MCF 10A (cell line): ENCODE results near the gene CCDC158. TPM values are rescaled to one million over a fixed set of nuclear protein-coding genes. Genes with fewer than 3 reads are reported as not detected.

Experiments used
- BruUV-seq: library from RNA; stranded (reverse); fragments of 400-500 nt; replicated peaks from 2 replicates; lab custom pipeline; 2021; lab: Mats Ljungman, UMichigan
- CTCF ChIA-PET: fragments of 300-600 bp; sonication (Branson Sonifier 250); formaldehyde crosslinking; extraction: SDS; loops from one replicate; lab custom pipeline; 2021; ENCODE audit warnings: antibody characterized with exemption, inconsistent platforms; lab: Yijun Ruan, JAX
- POLR2A ChIA-PET: fragments of 300-600, 350-650 bp; sonication (Branson Sonifier 250); formaldehyde crosslinking; extraction: SDS; loops from one replicate; lab custom pipeline; 2020; ENCODE audit warnings: antibody characterized with exemption, inconsistent platforms; lab: Yijun Ruan, JAX
- DNase-seq: peaks from one replicate; pipeline ENCODE4 v3.0.0-alpha.2; 2018; ENCODE audit not compliant: unreplicated experiment
- H3K27ac Mint-ChIP-seq: one replicate; pipeline ENCODE4 v1.8.0; 2022; ENCODE audit warnings: mild to moderate bottlenecking, low read depth, mixed read lengths; ENCODE audit not compliant: unreplicated experiment
- H3K27me3 Mint-ChIP-seq: one replicate; pipeline ENCODE4 v1.8.0; 2022; ENCODE audit warnings: mixed read lengths; ENCODE audit not compliant: insufficient read depth, unreplicated experiment
- H3K36me3 Mint-ChIP-seq: one replicate; pipeline ENCODE4 v1.8.0; 2022; ENCODE audit warnings: mild to moderate bottlenecking, moderate library complexity, mixed read lengths; ENCODE audit not compliant: insufficient read depth, unreplicated experiment
- H3K4me1 Mint-ChIP-seq: one replicate; pipeline ENCODE4 v1.8.0; 2022; ENCODE audit warnings: mixed read lengths; ENCODE audit not compliant: insufficient read depth, unreplicated experiment
- H3K4me3 Mint-ChIP-seq: one replicate; pipeline ENCODE4 v1.8.0; 2022; ENCODE audit warnings: mild to moderate bottlenecking, moderate library complexity, mixed read lengths; ENCODE audit not compliant: unreplicated experiment
- H3K9me3 Mint-ChIP-seq: one replicate; pipeline ENCODE4 v1.8.0; 2022; ENCODE audit warnings: mixed read lengths; ENCODE audit not compliant: unreplicated experiment
- intact Hi-C: fragments of 100-400 bp; cut with micrococcal nuclease; formaldehyde crosslinking; loops from 2 replicates; pipeline ENCODE4 v1.14.1; 2022
- total RNA-seq: library from RNA; stranded (reverse); gene quantifications from 2 replicates; pipeline ENCODE4 v1.2.3, GENCODE V29; 2022
- TF ChIP-seq, protein P1 (sequence below): fragments of 200-600 bp; IDR thresholded peaks from one replicate; pipeline ENCODE4 v1.8.0; 2022; ENCODE audit warnings: antibody characterized with exemption, mild to moderate bottlenecking; ENCODE audit not compliant: unreplicated experiment

Gene CCDC158
- total RNA-seq, 1 experiment from 2014 or later: not detected

DNA sequence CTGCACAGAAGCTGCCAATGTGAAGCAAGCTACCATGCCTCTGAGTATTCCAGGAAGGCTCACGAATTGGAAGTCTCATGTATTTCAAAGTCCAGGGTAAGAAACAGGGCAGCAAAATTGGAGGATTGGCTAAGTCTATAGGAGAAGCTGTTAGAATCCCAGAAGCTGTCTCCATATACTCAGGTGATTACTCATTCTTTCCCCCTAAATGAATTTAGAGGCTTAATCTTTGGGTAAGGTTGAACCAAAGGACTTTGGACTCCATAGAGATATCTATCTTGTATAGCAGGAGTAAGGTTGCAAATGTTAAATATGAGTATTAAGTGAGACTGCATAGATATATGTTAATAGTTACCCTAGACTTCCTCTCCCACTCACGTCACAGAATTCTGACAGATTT, 78.1 kb downstream of the CCDC158 start:
- POLR2A ChIA-PET: interaction anchor here (1.1 kb wide), 1 partner anchor 35 kb away, joined by 3 read pairs; no protein-coding TSS in a partner anchor
- CTCF ChIA-PET: interaction anchor here (0.5 to 1.6 kb wide), 3 partner anchors 30 to 309 kb away, joined by 3 to 4 read pairs (median 3); partner anchors contain the start of gene STBD1
- TF ChIP-seq, protein P1, sequence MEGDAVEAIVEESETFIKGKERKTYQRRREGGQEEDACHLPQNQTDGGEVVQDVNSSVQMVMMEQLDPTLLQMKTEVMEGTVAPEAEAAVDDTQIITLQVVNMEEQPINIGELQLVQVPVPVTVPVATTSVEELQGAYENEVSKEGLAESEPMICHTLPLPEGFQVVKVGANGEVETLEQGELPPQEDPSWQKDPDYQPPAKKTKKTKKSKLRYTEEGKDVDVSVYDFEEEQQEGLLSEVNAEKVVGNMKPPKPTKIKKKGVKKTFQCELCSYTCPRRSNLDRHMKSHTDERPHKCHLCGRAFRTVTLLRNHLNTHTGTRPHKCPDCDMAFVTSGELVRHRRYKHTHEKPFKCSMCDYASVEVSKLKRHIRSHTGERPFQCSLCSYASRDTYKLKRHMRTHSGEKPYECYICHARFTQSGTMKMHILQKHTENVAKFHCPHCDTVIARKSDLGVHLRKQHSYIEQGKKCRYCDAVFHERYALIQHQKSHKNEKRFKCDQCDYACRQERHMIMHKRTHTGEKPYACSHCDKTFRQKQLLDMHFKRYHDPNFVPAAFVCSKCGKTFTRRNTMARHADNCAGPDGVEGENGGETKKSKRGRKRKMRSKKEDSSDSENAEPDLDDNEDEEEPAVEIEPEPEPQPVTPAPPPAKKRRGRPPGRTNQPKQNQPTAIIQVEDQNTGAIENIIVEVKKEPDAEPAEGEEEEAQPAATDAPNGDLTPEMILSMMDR: no peak
- no peak for DNase-seq
- Mint-ChIP-seq H3K36me3 (no peaks in the 10 kb centered on the region), H3K27ac (no peak overlapping the region), H3K4me3 (no peak overlapping the region), H3K4me1 (no peaks in the 10 kb centered on the region), H3K9me3 (no peaks in the 10 kb centered on the region), H3K27me3 (no peaks in the 10 kb centered on the region)
- intact Hi-C loops: no loop called here
- BruUV-seq: no TSS peak

DNA sequence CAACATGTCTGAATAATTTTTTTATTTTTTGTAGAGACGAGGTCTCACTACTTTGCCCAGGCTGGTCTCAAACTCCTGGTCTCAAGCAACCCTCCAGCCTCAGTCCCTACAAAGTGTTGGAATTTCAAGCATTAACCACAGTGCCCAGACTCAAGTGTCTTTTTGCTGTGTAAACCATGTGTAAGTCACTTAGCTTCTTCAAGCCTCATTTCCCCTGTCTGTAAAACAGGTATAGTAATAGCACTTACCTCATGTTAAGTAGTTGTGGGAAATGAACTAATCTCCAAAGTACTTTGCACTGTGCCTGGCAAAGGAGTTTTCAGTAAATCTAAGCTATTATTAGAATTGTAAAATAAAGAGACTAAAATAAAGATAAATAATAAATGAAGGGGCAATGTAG, 78.8 kb downstream of the CCDC158 start:
- CTCF ChIA-PET: interaction anchor here (0.5 to 1.6 kb wide), 2 partner anchors 36 to 308 kb away, joined by 3 read pairs; partner anchors contain the start of gene STBD1
- BruUV-seq: no TSS peak
- no peak overlapping the region for H3K27ac Mint-ChIP-seq

DNA sequence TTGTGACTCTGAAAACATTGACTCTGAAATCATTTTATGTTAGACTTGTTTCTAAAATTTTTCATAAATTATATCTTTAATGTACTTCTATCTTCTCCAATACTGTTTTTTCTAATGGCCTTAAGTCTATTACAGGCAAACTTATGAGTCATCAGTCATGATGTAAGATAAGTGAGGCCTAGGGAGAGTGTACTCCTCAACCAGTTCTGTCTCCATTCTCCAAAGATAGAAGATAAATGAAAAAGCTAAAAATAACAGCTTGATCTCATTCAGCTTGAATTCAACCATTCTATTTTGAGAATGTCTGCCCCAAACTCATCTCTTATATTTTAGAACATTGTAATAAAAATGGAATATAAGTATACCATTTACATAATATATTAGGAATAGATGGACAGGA, 79.9 kb downstream of the CCDC158 start:
- DNase-seq: peak; percentile 53

More for the DNA sequence above, 78.8 kb downstream of the CCDC158 start:
- DNase-seq: no peak
- Mint-ChIP-seq H3K36me3 (no peaks in the 10 kb centered on the region), H3K4me1 (no peaks in the 10 kb centered on the region), H3K9me3 (no peaks in the 10 kb centered on the region), H3K27me3 (no peaks in the 10 kb centered on the region), H3K4me3 (no peak overlapping the region)
- intact Hi-C loops: no loop called here
- TF ChIP-seq, protein P1: no peak
- POLR2A ChIA-PET: interaction anchor here (1.1 kb wide), 1 partner anchor 34 kb away, joined by 3 read pairs; no protein-coding TSS in a partner anchor

DNA sequence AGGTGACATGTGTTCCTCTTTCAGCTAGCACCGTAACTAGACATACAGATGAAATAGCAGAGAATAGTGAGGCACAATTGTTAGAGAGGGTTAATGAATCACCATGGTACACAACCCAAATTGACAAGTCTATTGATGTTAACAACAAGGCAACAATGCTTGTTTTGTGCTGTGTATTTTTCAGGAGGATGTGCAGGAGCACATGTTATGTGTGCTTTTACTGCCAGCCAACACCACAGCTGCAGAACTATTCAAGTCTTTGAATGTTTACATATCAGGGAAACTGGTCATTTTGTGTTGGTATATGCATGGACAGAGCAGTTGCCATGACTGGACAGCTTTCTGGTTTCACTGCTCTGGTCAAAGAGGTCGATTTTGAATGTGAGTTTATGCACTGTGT, 81.6 kb downstream of the CCDC158 start:
- Mint-ChIP-seq H3K4me1 (no peaks in the 10 kb centered on the region), H3K36me3 (no peaks in the 10 kb centered on the region), H3K4me3 (no peak overlapping the region), H3K9me3 (no peaks in the 10 kb centered on the region), H3K27me3 (no peaks in the 10 kb centered on the region), H3K27ac (no peak overlapping the region)
- ChIA-PET POLR2A (interaction anchor here (0.6 to 1.0 kb wide), 2 partner anchors 16 to 32 kb away, joined by 3 to 5 read pairs; no protein-coding TSS in a partner anchor), CTCF (no interaction called here)
- DNase-seq: no peak
- intact Hi-C loops: no loop called here
- no TSS peak for BruUV-seq
- TF ChIP-seq, protein P1: no peak

More for the DNA sequence above, 79.9 kb downstream of the CCDC158 start:
- Mint-ChIP-seq H3K4me1 (no peaks in the 10 kb centered on the region), H3K36me3 (no peaks in the 10 kb centered on the region), H3K4me3 (no peak overlapping the region), H3K9me3 (no peaks in the 10 kb centered on the region), H3K27me3 (no peaks in the 10 kb centered on the region), H3K27ac (no peak overlapping the region)
- intact Hi-C loops: no loop called here
- TF ChIP-seq, protein P1: no peak
- POLR2A ChIA-PET: interaction anchor here (0.6 to 1.3 kb wide), 5 partner anchors 9 to 55 kb away, joined by 3 to 7 read pairs (median 4); partner anchors contain the start of gene STBD1
- CTCF ChIA-PET: interaction anchor here (0.9 to 1.0 kb wide), 3 partner anchors 32 to 34 kb away, joined by 3 to 4 read pairs (median 3); partner anchors contain the start of gene STBD1
- no TSS peak for BruUV-seq
